NB4 (cell line): ENCODE measurements around the gene ADORA2B.
"Not testable (repeated sequence)": the region's sequence is repeated elsewhere in the genome, so short reads cannot be mapped to it uniquely, and the experiment has no call there.

Experiments
- DNase-seq: peaks from one replicate; pipeline ENCODE4 v3.0.0; 2010; ENCODE audit warnings: low read depth
- H3K4me3 ChIP-seq: one replicate; pipeline ENCODE4 v1.5.1; 2011; ENCODE audit warnings: mild to moderate bottlenecking, low read depth, low read length, moderate library complexity
- MYC ChIP-seq: IDR thresholded peaks from 2 replicates; pipeline ENCODE4 v1.6.1; 2011; ENCODE audit warnings: low read depth, low read length
- POLR2A ChIP-seq: IDR thresholded peaks from 2 replicates; pipeline ENCODE4 v1.6.1; 2011; ENCODE audit warnings: mild to moderate bottlenecking; ENCODE audit not compliant: insufficient read length; ENCODE audit errors: extremely low read depth
- TF ChIP-seq, protein P1 (sequence below): IDR thresholded peaks from 2 replicates; pipeline ENCODE4 v1.6.1; 2011; ENCODE audit warnings: low read depth, low read length
- TF ChIP-seq, protein P2 (sequence below): IDR thresholded peaks from one replicate; pipeline ENCODE4 v1.5.1; 2012; ENCODE audit warnings: low read depth, low read length

The ADORA2B gene

DNA sequence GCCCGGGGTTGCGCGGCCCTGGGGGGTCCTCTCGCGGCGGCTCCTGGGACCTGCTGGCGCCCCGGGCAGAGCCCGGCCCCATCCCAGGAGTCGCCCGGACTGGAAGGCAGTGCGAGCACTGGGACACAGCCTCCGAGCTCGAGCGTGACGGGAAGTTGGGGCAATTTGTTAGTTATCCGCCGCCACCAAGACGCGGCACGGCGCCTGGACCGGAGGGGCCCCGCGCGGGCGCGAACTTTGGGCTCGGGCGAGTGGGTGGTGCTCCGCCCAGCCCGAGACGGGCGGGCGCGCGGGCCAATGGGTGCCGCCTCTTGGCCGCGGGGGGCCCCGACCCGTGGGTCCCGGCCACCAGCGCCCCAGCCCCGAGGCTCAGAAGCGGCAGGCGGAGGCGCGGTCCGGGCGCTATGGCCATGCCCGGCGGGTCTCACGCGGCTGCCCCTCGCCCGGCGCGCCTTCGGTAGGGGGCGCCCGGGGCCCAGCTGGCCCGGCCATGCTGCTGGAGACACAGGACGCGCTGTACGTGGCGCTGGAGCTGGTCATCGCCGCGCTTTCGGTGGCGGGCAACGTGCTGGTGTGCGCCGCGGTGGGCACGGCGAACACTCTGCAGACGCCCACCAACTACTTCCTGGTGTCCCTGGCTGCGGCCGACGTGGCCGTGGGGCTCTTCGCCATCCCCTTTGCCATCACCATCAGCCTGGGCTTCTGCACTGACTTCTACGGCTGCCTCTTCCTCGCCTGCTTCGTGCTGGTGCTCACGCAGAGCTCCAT lies at the start of gene ADORA2B:
ADORA2B (plus strand) TSS at position 372 of the 768 bp plus-strand sequence; CDS start at position 491, 119 bp downstream.
- DNase-seq, result peak; percentile 88
- peak within 1 kb of the TSS; percentile 78 for H3K4me3 ChIP-seq
- TF ChIP-seq, protein P1, sequence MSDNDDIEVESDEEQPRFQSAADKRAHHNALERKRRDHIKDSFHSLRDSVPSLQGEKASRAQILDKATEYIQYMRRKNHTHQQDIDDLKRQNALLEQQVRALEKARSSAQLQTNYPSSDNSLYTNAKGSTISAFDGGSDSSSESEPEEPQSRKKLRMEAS, result no peak
- TF ChIP-seq POLR2A (no peak), MYC (no peak)
- TF ChIP-seq, protein P2, sequence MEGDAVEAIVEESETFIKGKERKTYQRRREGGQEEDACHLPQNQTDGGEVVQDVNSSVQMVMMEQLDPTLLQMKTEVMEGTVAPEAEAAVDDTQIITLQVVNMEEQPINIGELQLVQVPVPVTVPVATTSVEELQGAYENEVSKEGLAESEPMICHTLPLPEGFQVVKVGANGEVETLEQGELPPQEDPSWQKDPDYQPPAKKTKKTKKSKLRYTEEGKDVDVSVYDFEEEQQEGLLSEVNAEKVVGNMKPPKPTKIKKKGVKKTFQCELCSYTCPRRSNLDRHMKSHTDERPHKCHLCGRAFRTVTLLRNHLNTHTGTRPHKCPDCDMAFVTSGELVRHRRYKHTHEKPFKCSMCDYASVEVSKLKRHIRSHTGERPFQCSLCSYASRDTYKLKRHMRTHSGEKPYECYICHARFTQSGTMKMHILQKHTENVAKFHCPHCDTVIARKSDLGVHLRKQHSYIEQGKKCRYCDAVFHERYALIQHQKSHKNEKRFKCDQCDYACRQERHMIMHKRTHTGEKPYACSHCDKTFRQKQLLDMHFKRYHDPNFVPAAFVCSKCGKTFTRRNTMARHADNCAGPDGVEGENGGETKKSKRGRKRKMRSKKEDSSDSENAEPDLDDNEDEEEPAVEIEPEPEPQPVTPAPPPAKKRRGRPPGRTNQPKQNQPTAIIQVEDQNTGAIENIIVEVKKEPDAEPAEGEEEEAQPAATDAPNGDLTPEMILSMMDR, result peak; percentile 50

DNA sequence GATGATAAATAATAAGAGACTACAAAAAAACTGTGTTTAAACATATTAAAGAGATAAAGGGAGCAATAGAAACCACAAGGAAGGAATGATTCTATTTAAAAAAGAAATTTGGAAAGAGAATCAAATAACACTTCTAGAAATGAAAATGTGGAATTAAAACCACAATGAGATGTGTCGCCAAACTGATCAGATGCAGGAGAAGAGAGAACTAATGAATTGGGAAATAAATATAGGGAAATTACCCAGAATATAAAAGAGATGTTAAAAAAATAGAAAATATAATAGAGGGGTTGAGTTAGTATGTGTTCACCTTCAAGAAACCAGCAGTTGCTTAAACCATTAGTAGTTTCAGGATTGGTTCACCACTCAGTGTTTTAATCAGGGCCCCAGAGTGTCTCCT lies 48.7 kb upstream of the ADORA2B start:
- no peak overlapping the region for H3K4me3 ChIP-seq
- no peak for DNase-seq
- TF ChIP-seq, protein P1, result no peak
- TF ChIP-seq POLR2A (no peak), MYC (no peak)
- TF ChIP-seq, protein P2, result no peak

DNA sequence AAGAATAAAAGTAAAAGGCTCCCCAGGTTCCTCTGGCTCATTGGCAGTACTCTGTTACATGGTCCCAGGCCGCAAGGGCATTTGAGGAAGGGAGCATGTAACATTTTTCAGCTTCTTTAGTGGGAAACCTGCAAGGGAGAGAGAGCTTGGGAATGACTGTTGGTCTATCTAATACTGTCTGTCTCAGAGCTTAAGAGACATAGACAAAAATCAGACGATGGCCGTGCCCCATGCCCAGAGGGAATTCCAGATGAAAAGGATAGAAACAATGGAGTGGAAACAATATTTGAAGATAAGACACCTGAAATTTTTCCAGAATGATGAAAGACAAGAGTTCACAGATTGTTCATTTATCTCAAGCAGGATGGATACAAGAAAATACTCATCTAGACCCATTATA lies 48.1 kb upstream of the ADORA2B start:
- H3K4me3 ChIP-seq, result no peak overlapping the region
- TF ChIP-seq MYC (no peak), POLR2A (no peak)
- TF ChIP-seq, protein P2, result no peak
- TF ChIP-seq, protein P1, result no peak
- DNase-seq, result no peak

DNA sequence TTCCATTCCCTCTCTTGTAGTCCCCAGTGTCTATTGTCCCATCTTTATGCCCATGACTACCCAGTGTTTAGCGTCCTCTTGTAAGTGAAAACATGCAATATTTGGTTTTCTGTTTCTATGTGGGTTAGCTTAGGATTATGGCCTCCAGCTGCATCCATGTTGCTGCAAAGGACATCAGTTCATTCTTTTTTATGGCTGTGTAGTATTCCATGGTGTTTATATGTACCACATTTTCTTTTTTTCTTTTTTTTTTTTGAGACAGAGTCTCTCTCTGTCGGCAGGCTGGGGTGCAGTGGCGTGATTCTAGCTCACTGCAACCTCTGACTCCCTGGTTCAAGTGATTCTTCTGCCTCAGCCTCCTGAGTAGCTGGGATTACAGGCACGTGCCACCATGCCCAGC lies 45.3 kb upstream of the ADORA2B start:
- not testable (repeated sequence) for H3K4me3 ChIP-seq, DNase-seq

DNA sequence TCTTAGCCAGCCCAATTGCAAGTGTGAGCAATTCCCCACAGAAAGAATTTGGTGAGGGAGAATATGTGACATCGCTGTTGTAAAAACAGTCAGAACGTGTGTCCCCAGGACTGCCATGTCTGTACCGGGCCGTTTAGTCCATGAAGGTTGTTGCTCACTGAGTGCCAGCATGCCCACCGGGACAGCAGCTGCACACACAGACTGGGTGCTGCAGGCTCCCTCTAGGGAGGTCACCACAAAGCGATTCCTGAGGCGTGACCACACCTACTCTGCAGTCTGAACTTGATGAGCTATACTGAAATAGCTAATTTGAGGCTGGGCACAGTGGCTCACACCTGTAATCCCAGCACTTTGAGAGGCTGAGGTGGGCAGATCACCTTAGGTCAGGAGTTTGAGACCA lies 44.1 kb upstream of the ADORA2B start:
- H3K4me3 ChIP-seq, result no peak overlapping the region
- TF ChIP-seq, protein P2, result no peak
- TF ChIP-seq POLR2A (no peak), MYC (no peak)
- TF ChIP-seq, protein P1, result no peak
- no peak for DNase-seq

DNA sequence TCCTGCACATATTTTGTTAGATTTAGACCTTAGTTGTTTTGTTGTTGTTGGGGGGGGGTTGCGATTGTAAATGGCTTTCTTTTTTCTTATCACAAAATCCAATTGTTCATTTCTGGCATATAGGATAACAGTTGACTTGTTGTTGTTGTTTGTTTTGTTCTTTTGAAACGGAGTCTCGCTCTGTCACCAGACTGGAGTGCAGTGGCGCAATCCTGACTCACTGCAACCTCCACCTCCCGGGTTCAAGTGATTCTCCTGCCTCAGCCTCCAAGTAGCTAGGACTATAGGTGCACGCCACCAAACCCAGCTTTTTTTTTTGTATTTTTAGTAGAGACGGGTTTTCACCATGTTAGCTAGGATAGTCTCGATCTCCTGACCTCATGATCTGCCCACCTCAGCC lies 39.7 kb upstream of the ADORA2B start:
- not testable (repeated sequence) for H3K4me3 ChIP-seq, DNase-seq

DNA sequence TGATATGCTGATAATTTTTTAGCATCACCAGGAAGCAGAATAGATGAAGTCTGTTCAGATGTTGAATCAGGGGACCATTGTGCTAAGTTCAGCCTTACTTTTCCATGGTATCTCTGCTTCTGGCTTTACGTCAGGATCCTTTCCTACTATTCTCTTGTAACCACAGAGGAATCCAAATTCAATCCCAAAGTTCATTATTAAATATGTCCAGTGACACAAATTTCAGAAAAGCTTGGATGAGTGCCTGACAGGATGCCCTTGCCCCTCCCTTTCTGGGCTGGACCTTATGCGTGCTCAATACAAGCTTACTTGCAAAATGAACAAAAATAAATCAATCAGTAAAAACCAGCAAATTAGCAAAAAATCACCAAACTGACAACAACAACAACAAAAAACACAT lies 37.6 kb upstream of the ADORA2B start:
- no peak for DNase-seq
- TF ChIP-seq, protein P1, result no peak
- TF ChIP-seq, protein P2, result no peak
- TF ChIP-seq POLR2A, result no peak
- TF ChIP-seq MYC, result no peak
- no peak overlapping the region for H3K4me3 ChIP-seq
